HG02943 (cell line): Measurements from ENCODE around the gene ZNF57.
"Not testable (repeated sequence)": the region's sequence is repeated elsewhere in the genome, so short reads cannot be mapped to it uniquely, and the experiment has no call there.

Experiments
- ATAC-seq: cut with Tn5 transposase; IDR thresholded peaks from one replicate; pipeline ENCODE4 v1.9.1; 2021; ENCODE audit warnings: mild to moderate bottlenecking, low read depth, moderate library complexity; ENCODE audit not compliant: unreplicated experiment

ZNF57 gene

GRCh38 chr19:2950286-2951124, 49.8 kb downstream of the ZNF57 start:
- peak; percentile 93 for ATAC-seq

- no peak for ATAC-seq
Observed at GRCh38 chr19:2952953-2953481, 52.3 kb downstream of the ZNF57 start.

GRCh38 chr19:2957160-2957559, 56.4 kb downstream of the ZNF57 start:
- no peak for ATAC-seq

- ATAC-seq = no peak
Observed at GRCh38 chr19:2960120-2960519, 59.4 kb downstream of the ZNF57 start.

GRCh38 chr19:2962018-2962670, 61.4 kb downstream of the ZNF57 start:
- ATAC-seq = no peak

GRCh38 chr19:2963122-2963521, 62.4 kb downstream of the ZNF57 start:
- ATAC-seq = no peak

GRCh38 chr19:2963631-2964030, 62.9 kb downstream of the ZNF57 start:
- not testable (repeated sequence) for ATAC-seq

GRCh38 chr19:2964874-2965273, 64.1 kb downstream of the ZNF57 start:
- no peak for ATAC-seq

GRCh38 chr19:2967972-2968371, 67.2 kb downstream of the ZNF57 start:
- ATAC-seq = no peak
